Activated naive CD4-positive, alpha-beta T cell (primary cell): Measurements from ENCODE around the gene LACTBL1.
"Not testable (repeated sequence)": the region's sequence is repeated elsewhere in the genome, so short reads cannot be mapped to it uniquely, and the experiment has no call there.

ENCODE experiments used
- DNase-seq, 4 experiments: peaks; one replicate each; lab custom pipeline; 2025; lab: John Stamatoyannopoulos, UW

Gene LACTBL1

GRCh38 chr1:22976461-22977243 lies 4.0 kb upstream of the LACTBL1 start:
- DNase-seq, result peak in 1 of 4 experiments; percentile 14

- no peak for DNase-seq
Observed at GRCh38 chr1:22976127-22976460, 3.4 kb upstream of the LACTBL1 start.

GRCh38 chr1:22975694-22976093 lies 3.0 kb upstream of the LACTBL1 start:
- DNase-seq, result no peak

- DNase-seq, result no peak
Observed at GRCh38 chr1:22971611-22972405, 858 bp downstream of the LACTBL1 start.

- DNase-seq, result no peak
Observed at GRCh38 chr1:22971161-22971560, 1.5 kb downstream of the LACTBL1 start.

- no peak for DNase-seq
Observed at GRCh38 chr1:22970096-22970495, 2.6 kb downstream of the LACTBL1 start.

GRCh38 chr1:22969304-22969709 lies 3.4 kb downstream of the LACTBL1 start:
- DNase-seq, result no peak

- no peak for DNase-seq
Observed at GRCh38 chr1:22967833-22968232, 4.8 kb downstream of the LACTBL1 start.

- no peak for DNase-seq
Observed at GRCh38 chr1:22966309-22966708, 6.4 kb downstream of the LACTBL1 start.

- DNase-seq, result no peak
Observed at GRCh38 chr1:22963044-22963677, 9.5 kb downstream of the LACTBL1 start.

- DNase-seq, result no peak
Observed at GRCh38 chr1:22962558-22962957, 10.1 kb downstream of the LACTBL1 start.

GRCh38 chr1:22959545-22960360 lies 12.9 kb downstream of the LACTBL1 start:
- DNase-seq, result no peak

GRCh38 chr1:22958556-22958955 lies 14.1 kb downstream of the LACTBL1 start:
- DNase-seq, result no peak

GRCh38 chr1:22957066-22957465 lies 15.6 kb downstream of the LACTBL1 start:
- no peak for DNase-seq

GRCh38 chr1:22955146-22955545 lies 17.5 kb downstream of the LACTBL1 start:
- no peak for DNase-seq

GRCh38 chr1:22953740-22954141 lies 18.9 kb downstream of the LACTBL1 start:
- DNase-seq, result no peak

GRCh38 chr1:22953057-22953739 lies 19.5 kb downstream of the LACTBL1 start:
- no peak for DNase-seq

GRCh38 chr1:22952694-22953056 lies 20.0 kb downstream of the LACTBL1 start:
- DNase-seq, result no peak

GRCh38 chr1:22951796-22952195 lies 20.9 kb downstream of the LACTBL1 start:
- DNase-seq, result no peak

GRCh38 chr1:22949822-22950331 lies 22.8 kb downstream of the LACTBL1 start:
- DNase-seq, result no peak

- not testable (repeated sequence) for DNase-seq
Observed at GRCh38 chr1:22945171-22945570, 27.5 kb downstream of the LACTBL1 start.
